Left renal pelvis (tissue), 4 donors: ENCODE results near the gene S100A12. TPM values are rescaled to one million over a fixed set of nuclear protein-coding genes. Genes with fewer than 3 reads are reported as not detected.
"Not testable (repeated sequence)": the region's sequence is repeated elsewhere in the genome, so short reads cannot be mapped to it uniquely, and the experiment has no call there.

Source experiments
- DNase-seq, 4 donors: peaks; one replicate each; pipeline ENCODE4 v3.0.0-alpha.2; 2013; ENCODE audit warnings: low read depth in 4 of 4, low spot score in 3 of 4
- polyA plus RNA-seq, 4 donors: library from polyadenylated mRNA; unstranded; fragments of 120-200 nt; gene quantifications; one replicate each; pipeline ENCODE4 v1.2.1, GENCODE V29; 2013; ENCODE audit not compliant: insufficient read length in 4 of 4

Gene S100A12
- 1 to 10 TPM in 3 of 4 donors, not detected in 1; 1.4 to 3.0 (median 1.7) TPM for polyA plus RNA-seq

- DNase-seq: no peak
Observed at GRCh38 chr1:153375511-153375910, at the start of gene S100A12. TSS of gene S100A12 (minus strand) at chr1:153375621. CDS start at chr1:153374592, 1,029 bp downstream.

GRCh38 chr1:153422450-153423068 lies 47.1 kb upstream of the S100A12 start:
- DNase-seq: peak; percentile 47 to 73 (median 63)

- no peak for DNase-seq
Observed at GRCh38 chr1:153420306-153420705, 44.9 kb upstream of the S100A12 start.

- DNase-seq: not testable (repeated sequence)
Observed at GRCh38 chr1:153419436-153419793, 44.0 kb upstream of the S100A12 start.

GRCh38 chr1:153418758-153419435 lies 43.5 kb upstream of the S100A12 start:
- DNase-seq: not testable (repeated sequence)

- no peak for DNase-seq
Observed at GRCh38 chr1:153417136-153417888, 41.9 kb upstream of the S100A12 start.

GRCh38 chr1:153415850-153416570 lies 40.6 kb upstream of the S100A12 start, which contains the start of gene S100A7A:
TSS of gene S100A7A (plus strand) at chr1:153416520. CDS start at chr1:153418083, 1,563 bp downstream.
- DNase-seq: no peak

GRCh38 chr1:153413961-153414360 lies 38.5 kb upstream of the S100A12 start:
- not testable (repeated sequence) for DNase-seq

GRCh38 chr1:153407274-153407673 lies 31.9 kb upstream of the S100A12 start:
- DNase-seq: not testable (repeated sequence)

- DNase-seq: not testable (repeated sequence)
Observed at GRCh38 chr1:153405825-153406599, 30.6 kb upstream of the S100A12 start.

GRCh38 chr1:153404768-153405167 lies 29.3 kb upstream of the S100A12 start:
- DNase-seq: no peak

- DNase-seq: no peak
Observed at GRCh38 chr1:153404086-153404635, 28.7 kb upstream of the S100A12 start.

GRCh38 chr1:153403421-153404085 lies 28.1 kb upstream of the S100A12 start:
- no peak for DNase-seq

GRCh38 chr1:153402226-153402625 lies 26.8 kb upstream of the S100A12 start:
- DNase-seq: no peak

- DNase-seq: no peak
Observed at GRCh38 chr1:153401461-153401860, 26.0 kb upstream of the S100A12 start.

- DNase-seq: no peak
Observed at GRCh38 chr1:153400244-153400643, 24.8 kb upstream of the S100A12 start.

- DNase-seq: no peak
Observed at GRCh38 chr1:153399401-153400055, 24.1 kb upstream of the S100A12 start.

GRCh38 chr1:153397924-153398651 lies 22.7 kb upstream of the S100A12 start:
- DNase-seq: no peak
